Adrenal gland (tissue), 12 donors: ENCODE data around the gene LBH. TPM values are rescaled to one million over a fixed set of nuclear protein-coding genes. Genes with fewer than 3 reads are reported as not detected.

Source experiments
- DNase-seq, 7 donors: peaks; one replicate each; pipeline ENCODE4 v3.0.0-alpha.2; 2019 to 2020
- H3K27ac ChIP-seq, 5 donors: fragments of 200-600 bp; sonication (generic) in 4 of 5; 1 replicate in 3 of 5; 2 replicates in 2 of 5; pipeline versions ENCODE4 v1.5.1 to v1.8.0; 2016 to 2020; ENCODE audit warnings: mild to moderate bottlenecking in 1 of 5
- H3K27me3 ChIP-seq: fragments of 200-600 bp; 2 replicates; pipeline ENCODE4 v1.8.0; 2021
- H3K36me3 ChIP-seq, 2 donors: fragments of 200-600 bp; replicated peaks in 1 of 2; 1 replicate in 1 of 2; 2 replicates in 1 of 2; pipeline versions ENCODE4 v1.5.1 to v1.8.0; 2018 to 2022
- H3K4me1 ChIP-seq, 2 donors: fragments of 200-600 bp; replicated peaks in 1 of 2; 1 replicate in 1 of 2; 2 replicates in 1 of 2; pipeline versions ENCODE4 v1.5.1 to v1.8.0; 2018 to 2021
- H3K4me3 ChIP-seq, 4 donors: fragments of 200-600 bp; sonication (generic) in 3 of 4; one replicate each; pipeline ENCODE4 v1.5.1; 2016 to 2018
- H3K9me3 ChIP-seq, 3 donors: fragments of 200-600 bp; sonication (generic) in 1 of 3; replicated peaks in 1 of 3; 1 replicate in 2 of 3; 2 replicates in 1 of 3; pipeline versions ENCODE4 v1.5.1 to v1.8.0; 2016 to 2021
- POLR2A ChIP-seq, 2 donors: fragments of 450-650 bp; IDR thresholded peaks; one replicate each; pipeline ENCODE4 v1.6.1; 2017; ENCODE audit warnings: antibody characterized with exemption in 2 of 2, mild to moderate bottlenecking in 2 of 2, moderate library complexity in 1 of 2
- WGBS, 4 donors: extraction: QIAGEN DNeasy Blood & Tissue Kit in 2 of 4; methylation state at CpG; one replicate each; pipeline versions ENCODE4 v1.1.5 to v1.1.7; 2013 to 2017; 5-methylcytosine and 5-hydroxymethylcytosine counted together
- intact Hi-C, 2 donors: fragments of 100-400 bp; cut with DNase I; formaldehyde crosslinking; loops; one replicate each; pipeline versions ENCODE4 v1.14.1 to v1.15.0; 2022 to 2023
- polyA plus RNA-seq, 3 donors: library from polyadenylated mRNA; stranded (reverse); fragments of 200-250 nt in 2 of 3; fragments of 350-450 nt in 1 of 3; fragmentation: Illumina TruSeq in 1 of 3; extraction: RNeasy Lipid Tissue Mini Kit (QIAGEN cat#74804) in 1 of 3; gene quantifications; one replicate each; pipeline ENCODE4 v1.2.3, GENCODE V29; 2013 to 2014
- total RNA-seq, 9 donors: library from RNA; depleted of rRNA in 4 of 9; stranded (reverse); fragments of >200 nt in 4 of 9; fragments of 120-200 nt in 1 of 9; fragmentation: NEBNext Ultra II Directional in 1 of 9; extraction: Animal tissue kit (Norgen Biotek cat#: 25700) in 1 of 9; gene quantifications; one replicate each; pipeline versions ENCODE4 v1.1.0 to v1.2.4, GENCODE V29; 2013 to 2023
- TF ChIP-seq, protein P1 (sequence below), 6 experiments: fragments of 450-650 bp in 4 of 6; fragments of 200-600 bp in 2 of 6; sonication (generic) in 1 of 6; IDR thresholded peaks; 1 replicate in 5 of 6; 2 replicates in 1 of 6; pipeline versions ENCODE4 v1.5.1 to v1.8.0; 2016 to 2021; ENCODE audit warnings: antibody characterized with exemption in 6 of 6, mild to moderate bottlenecking in 2 of 6, moderate library complexity in 1 of 6
- donor health status: healthy with polysubstance abuse.
- donor health status: Bipolar disorder and iron deficiency.
- donor health status: DM: yes; HTN: yes; CAD: no.
- donor health status: DM: no; HTN: no; CAD: no.
- donor health status: DM: no; HTN: no; CAD: no.
- donor health status: DM: yes; HTN: yes; CAD: no.

The LBH gene
- total and polyA plus RNA-seq, 12 donors = 7.6 to 76.4 (median 11.4) TPM

DNA sequence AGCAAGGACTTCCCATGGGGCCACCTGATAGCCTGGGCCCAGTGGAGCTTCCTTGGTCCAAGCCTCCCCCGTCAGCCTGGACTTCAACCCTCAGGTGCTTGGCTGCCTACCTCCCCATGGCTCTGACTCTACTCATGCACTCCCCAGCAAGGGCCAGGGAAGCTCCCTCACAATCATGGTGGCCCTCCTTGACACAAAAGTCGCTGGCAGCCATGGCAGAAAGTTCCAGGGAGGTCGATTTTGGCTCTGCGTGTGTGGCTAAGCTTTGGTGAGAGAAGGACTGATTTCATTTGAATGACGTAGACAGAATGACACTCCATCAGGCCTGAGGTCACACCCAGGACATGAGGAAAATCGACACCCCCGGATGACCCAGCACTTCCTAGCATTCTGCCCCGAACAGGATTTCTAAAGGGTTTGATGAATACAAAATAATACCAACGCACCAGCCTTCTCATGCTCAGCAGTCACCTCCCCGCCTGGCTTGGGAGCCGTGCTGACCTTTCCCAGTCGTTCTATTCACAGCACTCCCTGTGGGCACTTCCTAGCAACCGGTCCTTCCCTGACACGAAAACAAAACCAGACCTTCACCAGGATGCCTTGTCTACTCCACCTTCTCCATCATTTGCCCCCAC, 52.7 kb downstream of the LBH start:
- no peaks in the 10 kb centered on the region for H3K9me3 ChIP-seq
- H3K27me3 ChIP-seq = no peaks in the 10 kb centered on the region
- H3K36me3 ChIP-seq = no peaks in the 10 kb centered on the region
- DNase-seq = no peak
- no peaks in the 10 kb centered on the region for H3K4me1 ChIP-seq
- no peak overlapping the region for H3K27ac ChIP-seq
- 68 to 76% (median 72%) methylated on average over 14 of the region's 14 CpGs for WGBS, 4 donors
- intact Hi-C loops = no loop called here
- no peak overlapping the region for H3K4me3 ChIP-seq
- TF ChIP-seq POLR2A (IDR thresholded peaks at IDR 0.05) = no peak
- TF ChIP-seq, protein P1, sequence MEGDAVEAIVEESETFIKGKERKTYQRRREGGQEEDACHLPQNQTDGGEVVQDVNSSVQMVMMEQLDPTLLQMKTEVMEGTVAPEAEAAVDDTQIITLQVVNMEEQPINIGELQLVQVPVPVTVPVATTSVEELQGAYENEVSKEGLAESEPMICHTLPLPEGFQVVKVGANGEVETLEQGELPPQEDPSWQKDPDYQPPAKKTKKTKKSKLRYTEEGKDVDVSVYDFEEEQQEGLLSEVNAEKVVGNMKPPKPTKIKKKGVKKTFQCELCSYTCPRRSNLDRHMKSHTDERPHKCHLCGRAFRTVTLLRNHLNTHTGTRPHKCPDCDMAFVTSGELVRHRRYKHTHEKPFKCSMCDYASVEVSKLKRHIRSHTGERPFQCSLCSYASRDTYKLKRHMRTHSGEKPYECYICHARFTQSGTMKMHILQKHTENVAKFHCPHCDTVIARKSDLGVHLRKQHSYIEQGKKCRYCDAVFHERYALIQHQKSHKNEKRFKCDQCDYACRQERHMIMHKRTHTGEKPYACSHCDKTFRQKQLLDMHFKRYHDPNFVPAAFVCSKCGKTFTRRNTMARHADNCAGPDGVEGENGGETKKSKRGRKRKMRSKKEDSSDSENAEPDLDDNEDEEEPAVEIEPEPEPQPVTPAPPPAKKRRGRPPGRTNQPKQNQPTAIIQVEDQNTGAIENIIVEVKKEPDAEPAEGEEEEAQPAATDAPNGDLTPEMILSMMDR (IDR thresholded peaks at IDR 0.05) = no peak

DNA sequence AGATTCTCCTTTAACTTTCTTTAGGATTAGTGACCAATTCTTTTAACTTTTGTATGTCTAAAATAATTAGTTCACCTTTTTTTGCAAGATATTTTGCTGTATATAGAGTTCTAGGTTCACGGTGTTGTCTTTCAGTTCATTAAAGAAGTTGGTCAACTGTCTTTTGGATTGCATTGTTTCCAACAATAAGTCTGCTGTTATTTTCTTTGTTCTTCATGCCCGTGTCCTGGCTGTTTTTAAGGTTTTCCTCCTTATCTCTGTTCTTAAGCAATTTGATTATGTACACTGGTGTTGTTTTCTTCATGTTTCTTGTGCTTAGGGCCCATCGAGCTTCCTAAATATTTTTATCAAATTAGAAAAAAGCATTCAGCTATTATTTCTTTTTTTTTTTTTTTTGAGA, 54.4 kb downstream of the LBH start:
- no peaks in the 10 kb centered on the region for H3K27me3 ChIP-seq
- intact Hi-C loops = no loop called here
- WGBS, 4 donors = 79 to 90% (median 87%) methylated on average over 3 of the region's 3 CpGs

DNA sequence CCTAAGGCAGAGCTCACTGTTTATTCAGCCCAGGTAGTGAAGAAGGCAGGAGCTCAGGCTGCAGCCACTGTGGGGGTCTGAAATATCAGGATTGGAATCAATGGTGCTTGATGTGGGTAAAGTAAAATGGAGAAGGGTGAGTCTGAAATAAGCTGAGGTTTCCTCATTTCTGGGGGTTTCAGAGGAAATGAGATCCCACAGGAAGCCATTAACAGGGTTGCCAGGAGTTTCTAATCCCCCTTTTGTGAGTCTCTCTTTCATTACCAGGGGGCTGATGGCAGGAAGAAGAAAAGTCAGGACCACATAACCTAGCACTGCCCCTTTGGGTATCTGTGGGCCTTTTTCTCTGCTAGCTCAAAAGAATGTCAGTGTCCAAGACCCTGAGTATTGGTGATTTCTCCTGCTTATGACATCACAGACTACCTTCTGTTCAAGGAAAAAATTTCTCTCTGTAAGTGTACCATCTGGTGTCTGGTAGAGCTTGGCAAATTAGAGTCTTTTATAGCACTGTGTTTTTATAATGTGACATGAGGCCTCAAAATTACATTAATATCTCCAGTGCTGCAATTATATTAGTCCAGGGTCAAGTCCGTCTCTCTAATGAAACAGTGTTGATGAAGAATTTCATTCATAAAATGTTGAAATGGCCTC, 56.0 kb downstream of the LBH start:
- DNase-seq = no peak
- TF ChIP-seq, protein P1 (IDR thresholded peaks at IDR 0.05) = no peak
- TF ChIP-seq POLR2A (IDR thresholded peaks at IDR 0.05) = no peak
- intact Hi-C loops = no loop called here
- Histone ChIP-seq H3K27ac (no peak overlapping the region), H3K4me1 (no peaks in the 10 kb centered on the region), H3K4me3 (no peak overlapping the region), H3K9me3 (no peaks in the 10 kb centered on the region), H3K27me3 (no peaks in the 10 kb centered on the region), H3K36me3 (no peaks in the 10 kb centered on the region)
- WGBS, 4 donors = 82 to 88% (median 85%) methylated on average over 1 of the region's 1 CpG

More for the DNA sequence above, 54.4 kb downstream of the LBH start:
- DNase-seq = no peak
- no peak for TF ChIP-seq POLR2A (IDR thresholded peaks at IDR 0.05)
- TF ChIP-seq, protein P1 (IDR thresholded peaks at IDR 0.05) = no peak
- no peaks in the 10 kb centered on the region for H3K9me3 ChIP-seq
- no peak overlapping the region for H3K27ac ChIP-seq
- H3K4me3 ChIP-seq = no peak overlapping the region
- no peaks in the 10 kb centered on the region for H3K4me1 ChIP-seq
- H3K36me3 ChIP-seq = no peaks in the 10 kb centered on the region

DNA sequence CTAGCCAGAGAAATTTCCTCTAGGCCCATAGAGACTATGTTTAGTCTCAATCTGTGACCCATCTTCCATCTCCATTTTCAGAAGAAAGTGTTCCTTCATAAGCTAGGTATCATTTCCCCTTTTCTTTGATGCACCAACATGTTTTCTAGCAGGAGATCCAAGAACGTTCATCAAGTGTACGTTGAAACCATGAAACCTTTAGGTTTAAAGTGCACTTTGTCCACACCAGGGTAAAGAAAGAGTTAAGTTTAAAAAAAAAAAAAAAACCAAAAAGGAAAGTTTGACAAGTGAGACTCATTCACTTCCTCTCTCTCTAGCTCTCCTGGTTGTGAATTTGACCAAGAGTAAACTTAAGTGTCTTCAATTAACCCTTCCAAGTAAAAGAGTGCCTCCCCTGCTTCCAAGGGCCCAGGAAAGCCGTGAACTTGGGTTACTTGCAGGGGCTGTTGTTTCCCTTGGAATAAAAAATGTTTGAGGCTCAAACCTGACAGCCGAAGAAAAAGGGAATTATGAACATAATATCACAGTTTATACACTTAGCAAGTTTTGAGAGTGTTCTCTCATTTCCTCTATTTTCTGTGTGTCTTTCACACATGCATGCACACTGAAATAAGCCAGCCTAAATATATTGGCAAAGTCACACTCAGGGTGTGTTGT, 56.7 kb downstream of the LBH start:
- no peaks in the 10 kb centered on the region for H3K36me3 ChIP-seq
- 51 to 75% (median 63%) methylated on average over 4 of the region's 4 CpGs for whole genome bisulfite sequencing, 4 donors
- no peak overlapping the region for H3K4me3 ChIP-seq
- no peaks in the 10 kb centered on the region for H3K4me1 ChIP-seq
- no peaks in the 10 kb centered on the region for H3K9me3 ChIP-seq
- H3K27ac ChIP-seq = no peak overlapping the region
- DNase-seq = no peak
- intact Hi-C loops = no loop called here
- TF ChIP-seq POLR2A (IDR thresholded peaks at IDR 0.05) = no peak
- TF ChIP-seq, protein P1 (IDR thresholded peaks at IDR 0.05) = no peak
- no peaks in the 10 kb centered on the region for H3K27me3 ChIP-seq
